Islet of Langerhans (tissue), 1 donor: ENCODE data around the gene TPD52L1.
"Not testable (repeated sequence)": the region's sequence is repeated elsewhere in the genome, so short reads cannot be mapped to it uniquely, and the experiment has no call there.

Source experiments
- FAIRE-seq: peaks from one replicate; lab custom pipeline; 2011; peaks lifted over from hg19 to GRCh38; lab: Jason Lieb, UNC

Gene TPD52L1

DNA sequence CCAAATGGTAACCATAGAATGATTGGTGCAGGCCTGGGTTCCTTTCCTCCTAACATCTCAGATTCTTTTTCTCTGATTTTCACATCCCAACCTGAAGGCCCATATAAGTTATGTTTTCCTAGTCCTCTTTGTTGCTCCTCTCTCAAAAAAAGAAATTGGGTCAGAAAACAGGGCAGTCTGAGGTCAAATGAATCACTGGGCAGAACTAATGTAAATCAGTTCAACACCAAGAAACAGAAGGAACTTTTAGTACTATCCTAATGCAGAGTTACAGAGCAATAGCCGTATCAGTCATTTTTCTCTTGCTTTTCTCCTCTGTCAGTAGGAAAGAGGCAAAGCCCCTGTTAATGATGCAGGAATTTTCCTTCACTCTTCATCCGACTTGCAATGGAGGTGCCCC lies 11.0 kb upstream of the TPD52L1 start:
- no peak for FAIRE-seq

DNA sequence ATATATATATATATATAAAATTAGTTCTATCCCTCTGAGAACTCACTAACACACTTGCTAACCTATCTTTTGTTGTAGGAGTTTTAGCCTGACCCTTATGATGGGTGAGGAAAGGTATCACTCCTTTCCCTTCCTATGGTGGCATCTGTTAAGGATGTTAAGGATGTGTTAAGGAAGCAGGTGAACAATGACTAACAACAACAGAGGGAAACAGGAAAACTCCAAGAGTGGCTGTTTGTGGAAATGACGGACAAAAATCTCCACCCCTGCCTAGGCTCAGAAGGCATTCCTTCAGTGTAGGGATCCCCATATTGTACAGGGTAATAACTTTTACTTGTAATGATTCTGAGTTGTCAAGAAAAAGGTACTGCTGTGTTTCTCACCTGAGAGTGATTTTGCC lies 8.8 kb upstream of the TPD52L1 start:
- no peak for FAIRE-seq

- FAIRE-seq = peak; percentile 94
These were observed 4.1 kb upstream of the TPD52L1 start for GRCh38 chr6:125149256-125150144.

GRCh38 chr6:125151700-125152099 lies 1.9 kb upstream of the TPD52L1 start:
- FAIRE-seq = no peak

DNA sequence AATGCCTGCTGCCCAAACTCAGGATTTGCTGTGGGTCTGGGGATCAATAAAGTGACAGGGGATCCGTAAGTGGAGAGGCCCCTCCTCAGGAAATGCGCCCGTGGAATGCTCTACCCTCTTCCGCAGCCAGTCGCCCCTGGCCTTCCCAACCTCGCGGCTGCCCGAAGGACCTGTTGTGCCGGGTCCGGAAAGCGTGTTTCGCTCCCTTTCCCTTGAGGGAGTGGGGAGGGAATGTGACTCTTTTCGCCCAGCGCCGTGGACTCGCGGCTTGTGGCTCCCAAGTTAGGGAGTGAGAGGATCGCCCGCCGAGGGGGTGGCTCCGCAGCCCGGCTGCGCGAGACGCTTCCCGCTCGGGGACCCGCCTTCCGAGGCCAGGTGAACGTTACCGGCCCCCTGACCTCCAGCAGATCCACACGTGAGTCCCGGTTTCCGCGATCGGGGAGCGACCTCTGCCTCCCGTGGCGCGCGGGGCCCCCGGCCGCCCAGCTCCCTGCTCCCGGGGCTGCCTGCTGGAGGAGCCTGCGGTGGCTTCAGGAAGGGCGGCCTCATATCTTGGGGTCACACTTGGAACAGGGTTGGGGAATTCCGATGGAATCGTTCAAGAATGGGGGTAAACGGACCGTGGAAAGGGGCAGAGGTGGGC lies 666 bp downstream of the TPD52L1 start:
- FAIRE-seq = no peak

GRCh38 chr6:125154761-125155135 lies 1.2 kb downstream of the TPD52L1 start:
- no peak for FAIRE-seq

GRCh38 chr6:125155344-125155743 lies 1.8 kb downstream of the TPD52L1 start:
- no peak for FAIRE-seq

GRCh38 chr6:125156496-125156895 lies 2.9 kb downstream of the TPD52L1 start:
- no peak for FAIRE-seq

- no peak for FAIRE-seq
These were observed 3.7 kb downstream of the TPD52L1 start for GRCh38 chr6:125157280-125157679.

GRCh38 chr6:125157725-125158124 lies 4.2 kb downstream of the TPD52L1 start:
- FAIRE-seq = no peak

DNA sequence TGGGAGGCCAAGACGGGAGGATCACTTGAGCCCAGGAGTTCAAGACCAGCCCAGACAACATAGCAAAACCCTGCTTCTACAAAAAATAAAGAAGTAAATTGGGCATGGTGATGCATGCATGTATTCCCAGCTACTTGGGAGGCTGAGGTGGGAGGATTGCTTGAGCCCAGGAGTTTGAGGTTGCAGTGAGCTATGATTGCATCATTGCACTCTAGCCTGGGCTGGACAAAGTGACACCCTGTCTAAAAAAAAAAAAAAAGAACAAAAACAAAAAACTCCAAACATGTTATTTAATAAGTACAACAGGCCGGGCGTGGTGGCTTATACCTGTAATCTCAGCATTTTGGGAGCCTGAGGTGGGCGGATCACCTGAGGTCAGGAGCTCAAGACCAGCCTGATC lies 9.8 kb downstream of the TPD52L1 start:
- FAIRE-seq = not testable (repeated sequence)

DNA sequence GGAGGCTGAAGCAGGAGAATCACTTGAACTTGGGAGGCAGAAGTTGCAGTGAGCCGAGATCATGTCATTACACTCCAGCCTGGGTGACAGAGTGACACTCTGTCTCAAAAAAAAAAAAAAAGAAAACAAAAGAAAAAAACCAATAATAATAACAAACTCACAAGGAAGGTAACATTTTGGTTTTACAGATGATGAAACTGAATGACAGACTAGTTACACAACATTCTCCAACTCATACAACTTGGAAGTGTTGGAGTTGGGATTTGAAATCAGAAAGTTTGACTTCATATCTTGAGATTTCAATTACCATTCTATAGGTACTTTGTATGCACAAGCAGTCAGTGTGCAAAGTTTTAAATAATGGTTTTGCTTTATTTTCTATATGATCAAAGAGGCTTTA lies 10.2 kb downstream of the TPD52L1 start:
- FAIRE-seq = no peak

GRCh38 chr6:125164696-125165095 lies 11.1 kb downstream of the TPD52L1 start:
- no peak for FAIRE-seq

DNA sequence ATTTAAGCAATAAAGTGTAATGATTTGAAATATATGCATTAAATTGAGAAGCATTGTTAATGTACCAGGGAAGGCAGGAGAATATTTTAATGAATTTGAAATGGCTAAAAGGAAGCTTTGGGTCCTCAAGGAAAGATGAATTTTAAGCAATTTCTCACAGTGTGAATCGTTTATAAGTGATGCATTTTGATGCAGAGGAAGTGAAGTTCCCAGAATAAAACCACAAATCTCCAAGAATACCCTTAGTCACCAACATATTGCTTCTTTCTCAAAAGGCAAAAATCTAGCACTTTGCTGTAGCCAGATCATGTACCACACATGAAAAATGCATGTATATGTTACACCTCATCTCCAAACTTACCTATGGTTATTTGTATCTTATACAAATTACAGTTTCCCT lies 11.7 kb downstream of the TPD52L1 start:
- FAIRE-seq = no peak

DNA sequence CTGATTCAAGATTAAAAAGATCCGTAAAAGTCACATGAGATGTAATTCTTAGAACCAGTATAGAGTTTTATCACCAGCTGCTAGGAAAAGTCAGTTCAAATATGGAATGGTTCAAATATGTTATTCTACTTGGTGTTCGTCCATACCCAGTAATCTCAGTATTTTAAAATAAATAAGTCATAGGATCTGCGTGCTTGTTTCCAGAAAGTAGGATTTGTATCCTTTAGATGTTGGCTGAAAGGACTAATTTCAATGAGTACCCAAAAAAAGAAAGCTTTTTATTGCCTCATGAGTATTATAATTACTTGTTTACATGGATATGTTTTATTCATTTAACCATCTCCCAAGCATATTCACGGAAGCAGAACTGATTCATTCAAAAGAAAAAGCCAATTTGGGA lies 12.2 kb downstream of the TPD52L1 start:
- no peak for FAIRE-seq

DNA sequence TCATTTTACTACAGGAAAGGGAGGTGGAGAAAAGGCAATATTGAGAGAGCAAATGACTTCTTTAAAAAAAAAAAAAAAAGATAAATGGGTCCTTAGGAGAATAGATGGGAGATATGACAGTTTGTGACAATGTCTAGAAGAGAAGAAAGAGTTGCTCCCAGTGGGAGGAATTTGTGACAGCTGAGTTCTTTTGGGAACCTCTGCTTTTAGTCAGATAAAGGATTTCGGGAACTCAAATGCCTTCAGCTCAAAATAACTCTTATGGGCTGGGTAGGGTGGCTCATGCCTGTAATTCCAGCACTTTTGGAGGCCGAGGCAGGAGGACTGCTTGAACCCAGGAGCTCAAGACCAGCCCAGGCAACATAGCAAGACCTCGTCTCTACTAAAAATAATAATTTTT lies 13.1 kb downstream of the TPD52L1 start:
- FAIRE-seq = no peak

DNA sequence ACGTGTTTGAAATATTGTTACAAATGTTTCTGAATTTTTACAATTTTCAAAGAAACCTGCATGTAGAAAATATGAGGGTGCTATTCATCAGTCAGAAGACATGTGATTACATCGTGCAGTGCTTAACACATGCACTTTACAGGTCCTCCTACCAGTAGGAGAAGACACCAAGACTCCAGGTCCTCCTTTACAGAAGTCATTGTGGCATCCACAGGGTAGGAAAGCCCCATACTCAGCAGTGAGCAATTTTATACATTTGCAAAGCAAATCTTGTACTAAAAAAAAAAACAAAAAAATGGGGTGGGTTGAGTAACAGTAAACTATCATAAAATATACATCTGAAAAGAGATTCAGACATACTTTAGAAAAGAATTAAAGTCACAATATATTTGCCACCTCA lies 14.0 kb downstream of the TPD52L1 start:
- no peak for FAIRE-seq

DNA sequence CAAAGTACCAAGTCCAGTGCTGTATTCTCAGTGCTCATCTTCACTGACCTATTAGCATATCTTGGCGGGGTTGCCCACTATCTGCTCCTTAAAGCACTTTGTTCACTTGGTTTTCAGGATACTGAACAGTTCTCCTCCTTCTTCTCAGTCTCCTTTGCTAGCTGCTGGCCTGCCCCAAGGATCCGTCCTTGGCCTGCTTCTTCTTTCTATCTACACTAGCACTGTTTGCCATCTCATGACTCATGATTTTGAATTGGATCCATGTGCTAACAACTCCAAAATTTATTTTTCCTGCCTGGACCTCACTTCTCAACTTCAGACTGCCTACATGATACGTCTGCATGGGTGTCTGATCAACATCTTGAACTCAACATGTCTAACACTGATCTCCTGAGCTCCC lies 15.5 kb downstream of the TPD52L1 start:
- no peak for FAIRE-seq

DNA sequence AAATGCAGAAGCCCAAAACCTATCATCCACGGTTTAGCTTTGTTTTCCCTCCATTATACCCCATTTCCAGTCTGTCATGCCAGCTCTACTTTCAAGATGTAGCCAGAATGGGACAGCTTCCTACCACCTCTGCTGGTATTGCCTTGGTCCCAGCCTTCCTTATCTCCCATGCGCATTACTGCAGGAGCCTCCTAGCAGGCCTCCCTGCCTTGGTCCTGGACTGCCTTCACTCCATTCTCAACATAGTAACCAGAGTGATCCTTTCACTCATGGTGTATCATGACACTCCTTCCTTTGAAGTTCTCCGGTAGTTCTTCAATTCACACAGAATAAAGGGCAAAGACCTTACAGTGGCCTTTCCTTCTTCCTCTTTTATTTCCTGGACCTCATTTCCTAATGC lies 15.9 kb downstream of the TPD52L1 start:
- no peak for FAIRE-seq

GRCh38 chr6:125170376-125170775 lies 16.8 kb downstream of the TPD52L1 start:
- FAIRE-seq = no peak

GRCh38 chr6:125173341-125174095 lies 19.9 kb downstream of the TPD52L1 start:
- no peak for FAIRE-seq

GRCh38 chr6:125174626-125175025 lies 21.1 kb downstream of the TPD52L1 start:
- no peak for FAIRE-seq

DNA sequence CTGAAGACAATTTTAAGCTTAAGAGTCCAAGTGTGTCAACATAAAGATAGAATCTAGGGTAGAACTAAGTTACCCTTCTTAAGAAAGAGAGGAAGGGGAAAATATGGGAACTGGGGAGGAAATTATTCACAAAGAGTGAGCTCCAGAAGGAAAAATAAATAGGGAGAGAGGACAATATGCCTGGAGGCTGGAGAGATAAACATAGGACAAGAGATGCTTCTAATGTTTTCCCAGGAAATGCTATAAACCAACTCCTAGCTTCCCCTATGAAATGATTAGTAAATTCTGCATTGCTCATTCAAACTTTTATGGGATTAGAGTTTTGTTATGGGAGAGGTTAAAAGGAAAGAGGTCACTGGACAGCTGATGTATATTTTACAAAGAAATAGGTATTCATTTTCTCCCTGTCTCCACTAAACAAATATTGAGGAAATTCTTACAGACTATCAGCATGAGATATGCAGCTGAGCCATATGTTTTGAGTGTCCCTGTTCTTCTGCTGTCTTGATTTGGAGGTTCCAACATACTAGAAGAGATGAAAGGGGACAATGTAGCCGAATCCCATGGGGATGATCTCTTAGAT lies 22.0 kb downstream of the TPD52L1 start:
- no peak for FAIRE-seq
